CD4-positive, CD25-positive, alpha-beta regulatory T cell (primary cell): ENCODE measurements around the gene C3orf20. TPM values are rescaled to one million over a fixed set of nuclear protein-coding genes. Genes with fewer than 3 reads are reported as not detected.

Experiments used
- ATAC-seq, 2 donors: fragments of 150-1000 bp; cut with Tn5 transposase; one replicate each; pipeline ENCODE4 v1.10.0; 2021; ENCODE audit warnings: low read depth in 2 of 2, moderate number of reproducible peaks in 2 of 2, moderate library complexity in 1 of 2
- DNase-seq, 3 donors: peaks; one replicate each; pipeline versions ENCODE4 v3.0.0 to v3.0.0-alpha.2; 2012 to 2022; ENCODE audit warnings: mixed read lengths in 1 of 3
- H3K27ac ChIP-seq: one replicate; pipeline ENCODE4 v1.7.0; 2013; ENCODE audit warnings: mild to moderate bottlenecking, low read length; ENCODE audit not compliant: insufficient read depth, poor library complexity, severe bottlenecking
- H3K27me3 ChIP-seq: one replicate; pipeline ENCODE4 v1.7.0; 2013; ENCODE audit warnings: low read length; ENCODE audit not compliant: control insufficient read depth, insufficient read depth
- H3K36me3 ChIP-seq: one replicate; pipeline ENCODE4 v1.7.0; 2013; ENCODE audit warnings: mild to moderate bottlenecking, low read length, moderate library complexity; ENCODE audit not compliant: control insufficient read depth, insufficient read depth
- H3K4me1 ChIP-seq: 2 replicates; pipeline ENCODE4 v1.7.0; 2013; ENCODE audit warnings: mild to moderate bottlenecking, low read length; ENCODE audit not compliant: insufficient read depth, control insufficient read depth, poor library complexity, severe bottlenecking
- H3K4me3 ChIP-seq: one replicate; pipeline ENCODE4 v1.7.0; 2013; ENCODE audit warnings: low read depth, mild to moderate bottlenecking, low read length, moderate library complexity
- H3K9me3 ChIP-seq, 2 experiments: 1 replicate in 1 of 2; 2 replicates in 1 of 2; pipeline ENCODE4 v1.7.0; 2013; ENCODE audit warnings: low read length in 2 of 2, mild to moderate bottlenecking in 1 of 2, moderate library complexity in 1 of 2; ENCODE audit not compliant: control insufficient read depth in 2 of 2
- H3K27ac Mint-ChIP-seq, 3 donors: one replicate each; pipeline ENCODE4 v1.8.0; 2020 to 2022; ENCODE audit warnings: mild to moderate bottlenecking in 3 of 3, mixed read lengths in 3 of 3, moderate library complexity in 2 of 3
- H3K27me3 Mint-ChIP-seq: one replicate; pipeline ENCODE4 v1.8.0; 2022; ENCODE audit warnings: mild to moderate bottlenecking, mixed read lengths
- H3K36me3 Mint-ChIP-seq: one replicate; pipeline ENCODE4 v1.8.0; 2020; ENCODE audit warnings: mixed read lengths
- H3K4me1 Mint-ChIP-seq, 4 donors: one replicate each; pipeline ENCODE4 v1.8.0; 2020 to 2022; ENCODE audit warnings: mixed read lengths in 4 of 4, mild to moderate bottlenecking in 1 of 4
- H3K4me3 Mint-ChIP-seq, 4 donors: one replicate each; pipeline ENCODE4 v1.8.0; 2020 to 2022; ENCODE audit warnings: mild to moderate bottlenecking in 4 of 4, mixed read lengths in 4 of 4, moderate library complexity in 3 of 4
- H3K9me3 Mint-ChIP-seq, 7 donors: one replicate each; pipeline ENCODE4 v1.8.0; 2020 to 2022; ENCODE audit warnings: mixed read lengths in 7 of 7, mild to moderate bottlenecking in 3 of 7, moderate library complexity in 2 of 7
- polyA plus RNA-seq, 4 donors: library from polyadenylated mRNA; unstranded; fragments of 300-500 nt; fragmentation: Illumina TruSeq; gene quantifications; one replicate each; pipeline ENCODE4 v1.2.3, GENCODE V29; 2021
- total RNA-seq: library from RNA; stranded (reverse); gene quantifications from one replicate; pipeline ENCODE4 v1.2.3, GENCODE V29; 2022

C3orf20 gene
- total and polyA plus RNA-seq, 5 donors from 2014 or later: 0.37 TPM; not detected in 4

DNA sequence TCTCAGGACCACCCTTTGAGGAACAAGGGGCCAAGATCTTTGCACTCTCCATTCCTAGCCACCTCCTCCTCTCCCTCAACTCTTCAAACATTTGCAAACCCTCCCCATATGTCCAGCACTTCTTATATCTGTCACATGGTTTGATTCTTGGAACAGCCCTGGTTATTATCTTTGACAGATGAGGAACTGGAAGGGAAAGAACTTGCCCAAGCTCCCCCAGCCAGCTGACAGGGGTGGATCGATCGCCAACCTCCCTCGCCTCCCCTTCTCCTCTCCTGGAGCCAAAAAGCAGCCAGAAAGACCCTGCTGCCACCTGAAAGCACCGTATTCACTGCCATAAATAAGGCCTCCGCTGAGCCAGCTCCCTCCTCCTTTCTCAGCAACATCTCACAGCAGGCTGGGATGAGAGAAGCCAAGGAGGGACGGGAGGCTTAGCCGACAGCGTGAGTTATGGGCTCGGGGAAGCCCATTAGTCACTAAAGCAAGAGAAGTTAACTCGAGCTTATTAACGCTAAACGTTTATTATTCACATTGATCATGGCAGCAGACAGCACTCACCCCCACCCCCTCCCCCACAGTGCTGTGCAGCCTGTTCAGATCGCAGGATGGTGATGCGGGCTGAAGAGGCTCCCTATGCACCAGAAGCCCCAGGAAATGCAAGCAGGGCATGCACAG lies 121.6 kb downstream of the C3orf20 start:
- Histone ChIP-seq H3K27ac (no peak overlapping the region), H3K4me1 (no peaks in the 10 kb centered on the region), H3K36me3 (no peaks in the 10 kb centered on the region), H3K9me3 (no peaks in the 10 kb centered on the region), H3K27me3 (no peaks in the 10 kb centered on the region), H3K4me3 (no peak overlapping the region)
- Mint-ChIP-seq H3K27me3 (peaks cover 5% of the 10 kb centered on the region), H3K9me3 (no peaks in the 10 kb centered on the region), H3K4me1 (no peaks in the 10 kb centered on the region), H3K4me3 (no peak overlapping the region), H3K27ac (no peak overlapping the region), H3K36me3 (no peaks in the 10 kb centered on the region)
- DNase-seq (no peak), ATAC-seq (no peak)

- Histone ChIP-seq H3K27ac (no peak overlapping the region), H3K27me3 (no peaks in the 10 kb centered on the region), H3K4me3 (no peak overlapping the region), H3K4me1 (no peaks in the 10 kb centered on the region), H3K9me3 (no peaks in the 10 kb centered on the region), H3K36me3 (no peaks in the 10 kb centered on the region)
- no peak overlapping the region for H3K27ac Mint-ChIP-seq
- ATAC-seq (no peak), DNase-seq (no peak)
- no peaks in the 10 kb centered on the region for H3K9me3 Mint-ChIP-seq
- H3K4me1 Mint-ChIP-seq: no peaks in the 10 kb centered on the region
- no peak overlapping the region for H3K4me3 Mint-ChIP-seq
- H3K27me3 Mint-ChIP-seq: peaks cover 5% of the 10 kb centered on the region
- no peaks in the 10 kb centered on the region for H3K36me3 Mint-ChIP-seq
These were observed 122.8 kb downstream of the C3orf20 start for GRCh38 chr3:14797731-14798130.

DNA sequence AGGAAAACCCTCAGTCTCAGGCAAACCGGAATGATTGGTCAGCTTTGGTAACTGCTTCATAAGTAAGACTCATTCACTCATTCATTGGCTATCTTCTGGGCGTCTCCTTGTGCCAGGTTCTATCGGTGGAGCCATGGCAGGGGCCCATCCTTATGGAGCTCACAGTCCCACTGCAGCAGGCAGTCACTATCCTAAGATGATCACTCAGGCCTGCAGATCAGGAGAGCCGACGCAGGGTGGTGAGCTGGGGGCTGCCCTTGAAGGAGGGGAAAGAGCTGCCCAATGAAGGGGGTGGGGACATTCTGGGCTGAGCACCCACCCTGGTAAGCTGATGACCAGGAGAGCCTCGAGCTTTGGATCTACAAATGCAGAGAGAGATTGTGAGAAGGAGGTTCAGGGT lies 123.3 kb downstream of the C3orf20 start:
- Histone ChIP-seq H3K36me3 (no peaks in the 10 kb centered on the region), H3K4me1 (no peaks in the 10 kb centered on the region), H3K9me3 (no peaks in the 10 kb centered on the region), H3K4me3 (no peak overlapping the region), H3K27ac (no peak overlapping the region), H3K27me3 (no peaks in the 10 kb centered on the region)
- Mint-ChIP-seq H3K4me1 (no peaks in the 10 kb centered on the region), H3K4me3 (no peak overlapping the region), H3K27me3 (peaks cover 5% of the 10 kb centered on the region), H3K27ac (no peak overlapping the region), H3K9me3 (no peaks in the 10 kb centered on the region), H3K36me3 (no peaks in the 10 kb centered on the region)
- DNase-seq (no peak), ATAC-seq (no peak)

DNA sequence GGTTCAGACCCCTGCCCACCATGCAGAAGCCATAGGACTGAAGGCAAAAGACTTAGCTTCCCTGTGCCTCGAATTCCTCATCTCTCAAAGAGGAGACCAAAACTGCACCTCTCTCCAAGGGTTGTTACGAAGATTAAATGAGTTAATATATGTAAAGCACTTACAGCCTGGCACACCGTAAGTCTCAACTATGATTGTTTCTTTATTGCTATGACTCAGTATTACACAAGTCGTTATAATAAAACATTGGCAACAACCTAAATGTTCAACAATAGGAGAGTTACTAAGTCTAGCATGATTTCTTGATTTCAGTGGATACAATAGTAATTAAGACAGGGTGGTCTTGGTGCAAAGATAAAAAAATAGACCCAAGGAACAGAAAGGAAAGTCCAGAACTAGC lies 124.2 kb downstream of the C3orf20 start:
- Histone ChIP-seq H3K27ac (no peak overlapping the region), H3K36me3 (no peaks in the 10 kb centered on the region), H3K27me3 (no peaks in the 10 kb centered on the region), H3K4me1 (no peaks in the 10 kb centered on the region), H3K4me3 (no peak overlapping the region), H3K9me3 (no peaks in the 10 kb centered on the region)
- Mint-ChIP-seq H3K9me3 (no peaks in the 10 kb centered on the region), H3K36me3 (no peaks in the 10 kb centered on the region), H3K27me3 (peaks cover 5% of the 10 kb centered on the region), H3K4me3 (no peak overlapping the region), H3K27ac (no peak overlapping the region), H3K4me1 (peaks cover 0 to 2% (median 0%) of the 10 kb centered on the region in 4 donors)
- DNase-seq (no peak), ATAC-seq (no peak)

- no peak for ATAC-seq
- H3K27me3 Mint-ChIP-seq: peaks cover 5% of the 10 kb centered on the region
- peaks cover 0 to 2% (median 0%) of the 10 kb centered on the region in 4 donors for H3K4me1 Mint-ChIP-seq
- H3K36me3 Mint-ChIP-seq: no peaks in the 10 kb centered on the region
- H3K4me1 ChIP-seq: no peaks in the 10 kb centered on the region
- DNase-seq: no peak
- no peak overlapping the region for H3K27ac Mint-ChIP-seq
- H3K27ac ChIP-seq: no peak overlapping the region
- H3K9me3 ChIP-seq: no peaks in the 10 kb centered on the region
- H3K36me3 ChIP-seq: no peaks in the 10 kb centered on the region
- H3K27me3 ChIP-seq: no peaks in the 10 kb centered on the region
- no peaks in the 10 kb centered on the region for H3K9me3 Mint-ChIP-seq
- no peak overlapping the region for H3K4me3 ChIP-seq
- H3K4me3 Mint-ChIP-seq: no peak overlapping the region
These were observed 126.1 kb downstream of the C3orf20 start for GRCh38 chr3:14801031-14801430.

GRCh38 chr3:14801668-14802380 lies 126.9 kb downstream of the C3orf20 start:
- H3K27ac Mint-ChIP-seq: no peak overlapping the region
- Histone ChIP-seq H3K4me1 (no peaks in the 10 kb centered on the region), H3K27ac (no peak overlapping the region), H3K36me3 (no peaks in the 10 kb centered on the region), H3K4me3 (no peak overlapping the region), H3K9me3 (no peaks in the 10 kb centered on the region), H3K27me3 (no peaks in the 10 kb centered on the region)
- DNase-seq (no peak), ATAC-seq (no peak)
- H3K36me3 Mint-ChIP-seq: no peaks in the 10 kb centered on the region
- H3K4me3 Mint-ChIP-seq: no peak overlapping the region
- H3K27me3 Mint-ChIP-seq: peaks cover 9% of the 10 kb centered on the region
- peaks cover 0 to 2% (median 0%) of the 10 kb centered on the region in 4 donors for H3K4me1 Mint-ChIP-seq
- H3K9me3 Mint-ChIP-seq: peaks cover 0 to under 1% (median 0%) of the 10 kb centered on the region in 7 donors

GRCh38 chr3:14802381-14802731 lies 127.4 kb downstream of the C3orf20 start:
- Mint-ChIP-seq H3K9me3 (peaks cover 0 to 2% (median 0%) of the 10 kb centered on the region in 7 donors), H3K27me3 (peaks cover 11% of the 10 kb centered on the region), H3K4me1 (peaks cover 0 to 2% (median 0%) of the 10 kb centered on the region in 4 donors), H3K27ac (no peak overlapping the region), H3K4me3 (no peak overlapping the region), H3K36me3 (no peaks in the 10 kb centered on the region)
- Histone ChIP-seq H3K9me3 (no peaks in the 10 kb centered on the region), H3K36me3 (no peaks in the 10 kb centered on the region), H3K4me3 (no peak overlapping the region), H3K27me3 (no peaks in the 10 kb centered on the region), H3K27ac (no peak overlapping the region), H3K4me1 (no peaks in the 10 kb centered on the region)
- DNase-seq (no peak), ATAC-seq (no peak)
